Superior temporal gyrus (tissue), 1 donor: ENCODE measurements around the gene BBS9.

Experiments
- DNase-seq: peaks from one replicate; pipeline ENCODE4 v3.0.0-alpha.2; 2016; ENCODE audit errors: extremely low spot score

The BBS9 gene

DNA sequence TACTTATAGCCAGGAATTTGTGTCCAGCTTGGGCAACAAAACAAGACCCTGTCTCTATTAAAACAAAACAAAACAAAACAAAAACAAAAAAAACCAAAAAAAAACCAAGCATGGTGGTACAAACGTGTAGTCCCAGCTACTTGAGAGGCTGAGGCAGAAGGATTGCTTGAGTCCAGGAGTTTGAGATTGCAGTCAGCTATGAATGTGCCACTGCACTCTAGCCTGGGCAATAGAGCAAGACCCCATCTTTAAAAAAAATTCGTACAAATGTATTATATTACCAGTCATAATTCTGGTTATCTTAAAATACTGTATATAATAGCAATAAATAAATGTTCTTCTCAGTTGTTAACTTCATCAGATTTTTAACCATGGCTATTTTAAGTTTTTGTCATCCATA is 2.3 kb upstream of the BBS9 start:
- DNase-seq: no peak

DNA sequence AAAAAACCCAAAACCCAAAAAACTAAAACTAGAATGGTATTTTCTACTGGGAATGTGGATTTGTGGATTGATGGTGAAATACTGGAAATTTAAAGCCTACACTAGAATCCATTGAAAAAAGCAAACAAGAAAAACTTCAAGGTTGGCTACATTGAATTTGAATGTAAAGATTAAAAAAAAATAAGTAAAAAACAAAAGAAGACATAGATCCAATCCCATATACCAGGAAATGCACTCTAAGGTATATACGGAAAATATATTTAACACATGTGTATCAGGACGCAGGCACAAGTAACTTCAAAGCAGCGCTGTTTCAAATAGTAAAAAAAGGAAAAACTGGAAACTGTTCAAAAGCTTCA is 754 bp upstream of the BBS9 start:
- DNase-seq: no peak

DNA sequence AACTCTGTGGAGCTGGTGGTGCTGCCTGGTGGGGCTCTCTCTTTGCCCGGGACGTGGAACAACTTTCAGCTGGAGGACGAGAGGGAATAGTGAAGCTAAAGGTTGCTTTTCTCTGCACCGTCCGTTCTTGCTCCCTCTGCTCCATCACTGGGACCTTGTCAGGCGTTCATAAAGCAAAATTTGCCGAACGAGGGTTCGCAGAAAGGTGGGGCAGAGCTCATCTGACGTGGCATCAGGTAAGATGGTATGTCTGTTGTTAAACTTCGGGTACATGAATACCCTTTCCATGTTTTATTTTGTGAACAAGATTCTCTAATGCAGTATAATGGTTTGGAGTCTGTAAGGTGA is 416 bp downstream of the BBS9 start:
- DNase-seq: peak; percentile 53

DNA sequence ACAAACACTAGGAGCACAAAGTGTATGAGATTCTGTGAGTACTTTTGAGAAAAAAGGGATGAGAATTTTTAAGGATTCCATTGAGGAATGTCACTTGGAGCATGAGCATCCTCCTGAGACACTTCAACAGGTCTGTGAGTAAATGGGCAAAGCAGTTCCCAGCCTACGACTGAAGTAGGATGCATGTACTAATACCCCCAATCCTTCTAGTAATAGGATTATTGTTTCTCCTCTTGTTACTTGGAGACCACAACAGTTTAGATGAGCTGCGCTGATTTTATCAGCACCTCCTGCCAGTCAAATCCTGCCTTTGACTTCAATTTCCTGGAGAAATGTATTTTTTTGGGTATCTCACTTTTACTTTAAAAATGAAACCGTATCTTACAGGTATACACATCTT is 820 bp downstream of the BBS9 start:
- DNase-seq: peak; percentile 36

- DNase-seq: no peak
Observed at GRCh38 chr7:33137103-33137502, 7.7 kb downstream of the BBS9 start.

DNA sequence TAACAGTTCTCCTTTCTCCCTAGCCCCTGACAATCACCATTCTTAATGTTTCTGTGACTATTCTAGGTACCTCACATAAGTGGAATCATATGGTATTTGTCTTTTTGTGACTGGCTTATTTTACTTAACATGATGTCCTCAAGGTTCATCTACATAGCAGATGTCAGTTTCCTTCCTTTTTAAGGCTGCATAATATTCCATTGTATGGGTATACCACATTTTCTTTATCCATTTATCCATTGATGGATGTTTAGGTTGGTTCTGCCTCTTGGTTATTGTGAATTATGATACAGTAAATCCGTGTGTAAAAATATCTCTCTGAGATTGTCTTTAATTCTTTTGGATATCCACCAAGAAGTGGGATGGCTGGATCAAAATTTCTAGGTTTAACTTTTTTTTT is 13.2 kb downstream of the BBS9 start:
- DNase-seq: no peak

DNA sequence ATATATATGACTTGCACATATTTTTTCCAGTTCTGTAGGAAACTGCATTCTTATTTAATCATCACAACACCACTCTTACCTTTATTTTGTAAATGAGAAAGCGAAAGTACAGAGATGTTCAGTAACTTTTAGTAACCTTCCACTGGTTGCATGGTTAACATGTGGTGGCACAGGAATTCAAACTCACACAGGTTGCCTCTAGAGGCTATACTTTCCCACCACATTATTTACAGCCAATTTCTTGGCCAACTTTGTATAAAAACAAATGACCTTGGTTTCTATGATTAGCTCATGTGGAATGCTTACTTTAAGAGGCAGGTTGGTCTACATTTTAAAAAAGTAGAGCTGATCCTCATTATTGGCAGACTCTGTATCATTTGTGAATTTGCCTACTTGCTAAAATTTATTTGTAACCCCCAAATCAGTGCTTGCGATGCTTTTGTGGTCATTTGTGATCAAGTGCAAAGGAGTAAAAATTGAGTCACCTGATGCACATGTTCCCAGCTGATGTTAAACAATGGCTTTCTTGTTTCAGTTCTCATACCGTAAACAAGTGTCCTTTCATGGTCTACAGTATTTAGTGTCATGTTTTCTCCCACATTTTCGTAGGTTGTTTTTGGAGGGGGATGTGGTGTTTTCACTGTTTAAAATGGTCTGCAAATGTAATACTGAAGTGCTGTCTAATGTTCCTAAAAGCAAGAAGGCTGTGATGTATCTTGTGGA is 14.8 kb downstream of the BBS9 start:
- peak; percentile 56 for DNase-seq

DNA sequence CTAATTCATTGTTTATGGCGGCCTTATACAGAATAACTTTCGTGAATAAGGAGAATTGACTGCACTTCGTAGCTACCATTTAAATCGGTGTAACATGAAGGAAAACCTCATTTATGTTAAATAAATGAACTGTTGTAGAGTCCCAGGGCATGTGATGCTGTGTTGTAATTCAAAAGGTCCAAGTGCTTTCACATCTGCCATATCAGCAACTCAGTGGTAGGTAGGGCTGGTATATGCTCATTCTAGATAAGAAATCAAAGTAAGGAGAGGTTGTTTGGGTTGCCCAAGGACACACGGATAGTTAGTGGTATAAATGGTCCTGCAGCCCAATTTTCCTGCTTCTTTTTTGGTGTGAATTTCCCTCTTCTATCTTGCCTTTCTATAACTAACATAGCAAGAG is 15.8 kb downstream of the BBS9 start:
- DNase-seq: no peak

DNA sequence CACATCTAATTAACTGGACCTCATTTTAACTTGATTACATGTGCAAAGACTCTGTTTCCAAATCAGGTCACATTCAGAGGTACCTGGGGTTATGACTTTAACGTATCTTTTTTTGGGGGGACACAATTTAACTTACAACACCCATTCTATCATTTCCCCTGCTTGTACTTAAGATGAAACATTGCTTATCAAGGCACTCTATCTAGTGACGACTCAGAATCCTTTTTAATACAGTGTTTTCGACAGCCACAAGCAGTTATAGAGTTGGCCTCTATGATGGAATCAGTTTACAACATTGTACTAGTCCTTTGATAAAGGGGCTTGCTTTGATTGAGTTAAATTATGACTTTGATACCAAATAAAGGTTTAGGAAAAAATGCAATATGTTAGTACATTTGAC is 22.7 kb downstream of the BBS9 start:
- DNase-seq: no peak

GRCh38 chr7:33155811-33156210 is 26.4 kb downstream of the BBS9 start:
- no peak for DNase-seq

- no peak for DNase-seq
Observed at GRCh38 chr7:33156441-33156840, 27.1 kb downstream of the BBS9 start.

DNA sequence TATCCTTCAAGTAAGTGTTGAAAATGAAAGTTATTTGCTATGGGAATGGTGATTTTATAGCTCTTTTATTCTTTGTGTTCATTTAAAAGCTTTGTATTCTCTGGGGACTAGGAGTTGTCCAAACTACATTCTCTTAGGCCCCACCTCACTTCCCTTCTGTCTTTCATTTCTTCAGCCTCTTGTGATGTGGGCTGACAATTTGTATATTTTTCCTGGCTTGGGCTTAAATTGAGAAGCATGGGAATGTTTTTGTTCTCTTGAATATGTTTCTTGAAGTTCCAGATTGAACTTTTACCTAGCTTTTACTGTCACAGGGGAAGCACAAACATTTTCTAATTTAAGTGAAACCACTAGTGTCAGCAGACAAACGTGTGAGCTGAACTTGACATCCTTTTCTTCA is 27.9 kb downstream of the BBS9 start:
- no peak for DNase-seq

- DNase-seq: no peak
Observed at GRCh38 chr7:33157781-33158180, 28.4 kb downstream of the BBS9 start.

GRCh38 chr7:33177876-33178275 is 48.5 kb downstream of the BBS9 start:
- DNase-seq: no peak

- no peak for DNase-seq
Observed at GRCh38 chr7:33179519-33179918, 50.2 kb downstream of the BBS9 start.

DNA sequence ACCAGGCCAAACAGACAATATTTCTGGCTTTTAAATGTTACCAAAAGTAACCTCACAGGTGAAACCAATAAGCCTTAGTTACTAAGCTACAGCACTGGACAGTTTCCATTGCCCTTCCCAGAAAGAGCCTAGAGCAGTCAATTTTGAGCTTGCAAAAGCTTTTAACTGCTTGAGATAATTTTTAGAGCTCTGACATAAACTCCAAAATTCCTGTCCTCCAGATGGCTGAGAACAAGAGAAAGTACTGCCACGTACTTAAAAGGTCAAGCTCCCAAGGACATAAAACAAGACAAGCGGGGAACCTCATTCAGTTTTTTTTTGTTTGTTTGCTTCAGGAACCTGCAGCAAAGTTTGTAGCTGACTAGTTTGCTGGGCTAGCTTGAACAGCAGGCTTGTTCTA is 54.1 kb downstream of the BBS9 start:
- DNase-seq: no peak

DNA sequence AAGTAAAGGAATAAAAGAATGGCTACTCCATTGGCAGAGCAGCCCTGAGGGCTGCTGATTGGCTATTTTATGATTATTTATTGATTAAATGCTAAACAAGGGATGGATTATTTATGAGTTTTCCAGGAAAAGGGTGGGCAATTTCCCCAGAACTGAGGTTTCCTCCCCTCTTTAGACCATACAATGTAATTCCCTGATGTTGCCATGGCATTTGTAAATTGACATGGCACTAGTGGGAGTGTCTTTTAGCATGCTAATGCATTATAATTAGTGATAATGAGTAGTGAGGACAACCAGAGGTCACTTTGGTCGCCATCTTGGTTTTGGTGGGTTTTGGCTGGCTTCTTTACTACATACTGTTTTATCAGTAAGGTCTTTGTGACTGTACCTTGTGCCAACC is 55.5 kb downstream of the BBS9 start:
- no peak for DNase-seq

DNA sequence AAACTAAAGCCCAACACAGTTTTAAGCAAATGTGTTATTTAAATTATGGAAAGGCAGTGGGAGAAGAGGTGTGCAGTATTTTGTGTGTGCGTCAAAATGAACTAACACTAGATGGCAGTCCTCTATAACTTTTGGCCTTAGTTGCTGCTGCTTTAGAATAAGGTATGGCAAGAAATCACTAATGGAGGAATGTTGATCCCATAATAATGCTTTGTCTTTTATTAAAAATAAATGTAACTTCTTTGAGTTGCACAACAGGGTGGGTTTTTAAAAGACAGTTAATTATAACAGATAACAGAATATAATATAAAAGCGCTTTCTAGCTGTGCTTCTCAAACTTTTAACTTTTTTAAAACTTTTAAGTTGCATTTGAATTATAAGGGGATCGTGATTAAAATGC is 56.4 kb downstream of the BBS9 start:
- peak; percentile 80 for DNase-seq

GRCh38 chr7:33186192-33186591 is 56.8 kb downstream of the BBS9 start:
- no peak for DNase-seq

- DNase-seq: no peak
Observed at GRCh38 chr7:33190688-33191304, 61.4 kb downstream of the BBS9 start.

- no peak for DNase-seq
Observed at GRCh38 chr7:33191340-33191739, 62.0 kb downstream of the BBS9 start.

GRCh38 chr7:33192695-33193291 is 63.4 kb downstream of the BBS9 start:
- no peak for DNase-seq

DNA sequence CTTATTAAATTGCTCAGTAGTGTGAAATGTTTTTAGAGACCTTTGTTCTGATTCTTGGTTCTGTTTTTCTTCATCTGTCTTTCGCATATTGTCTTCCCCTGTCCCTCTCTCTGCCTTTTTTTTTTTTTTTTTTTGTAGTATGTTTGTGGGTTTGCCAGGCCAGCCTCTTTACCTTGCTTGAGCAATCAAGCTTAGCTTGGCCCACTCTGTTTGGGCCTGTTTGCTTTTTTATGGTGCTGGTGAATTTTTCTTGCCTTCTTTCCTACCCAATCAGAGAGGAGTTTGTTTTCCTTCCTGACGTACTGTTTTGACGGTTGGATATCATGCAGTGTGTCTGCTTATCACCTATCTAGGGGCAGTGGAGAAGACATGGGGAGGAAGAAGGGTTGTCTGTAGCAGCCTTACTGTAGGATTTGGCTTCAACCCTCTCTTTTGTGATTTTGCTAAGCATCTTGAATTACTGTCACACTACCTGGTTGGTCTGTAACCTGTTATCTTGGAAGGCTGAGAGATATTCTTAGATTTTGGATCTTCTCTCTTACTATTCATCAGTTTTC is 64.0 kb downstream of the BBS9 start:
- DNase-seq: no peak
